ENCODE results near the gene RNF44.
A peak's percentile ranks its signal among the peaks of the same experiment; 100 is the strongest.

The RNF44 gene

DNA sequence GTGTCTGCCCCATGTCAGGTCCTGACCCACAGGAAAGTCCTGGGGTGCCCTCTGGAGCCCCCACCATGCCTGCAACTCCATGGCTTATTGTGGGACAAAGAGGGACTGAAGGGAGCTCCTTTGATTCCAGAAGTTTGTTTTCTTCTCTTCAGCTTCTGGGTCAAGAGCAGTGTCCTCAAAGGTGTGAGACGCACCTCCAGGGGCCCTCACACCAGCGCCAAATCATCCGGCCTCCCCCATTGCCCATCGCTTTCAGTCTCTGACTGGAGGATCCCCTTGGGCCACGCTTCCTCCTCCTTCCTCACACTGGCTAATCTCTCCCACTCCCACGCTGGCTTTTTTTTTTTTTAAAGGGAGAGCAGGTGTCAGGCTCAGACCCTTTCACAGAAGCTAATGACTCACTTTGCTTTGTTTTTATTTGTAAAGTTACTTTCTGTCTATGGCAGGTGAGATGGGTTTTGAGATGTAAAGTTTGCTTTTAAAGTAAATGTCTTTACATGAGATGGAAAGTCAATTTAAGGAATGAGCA is 28.6 kb upstream of the RNF44 start:
- DNase-seq (ENCODE audit: low read depth): no peak
- TF ChIP-seq, protein P1, sequence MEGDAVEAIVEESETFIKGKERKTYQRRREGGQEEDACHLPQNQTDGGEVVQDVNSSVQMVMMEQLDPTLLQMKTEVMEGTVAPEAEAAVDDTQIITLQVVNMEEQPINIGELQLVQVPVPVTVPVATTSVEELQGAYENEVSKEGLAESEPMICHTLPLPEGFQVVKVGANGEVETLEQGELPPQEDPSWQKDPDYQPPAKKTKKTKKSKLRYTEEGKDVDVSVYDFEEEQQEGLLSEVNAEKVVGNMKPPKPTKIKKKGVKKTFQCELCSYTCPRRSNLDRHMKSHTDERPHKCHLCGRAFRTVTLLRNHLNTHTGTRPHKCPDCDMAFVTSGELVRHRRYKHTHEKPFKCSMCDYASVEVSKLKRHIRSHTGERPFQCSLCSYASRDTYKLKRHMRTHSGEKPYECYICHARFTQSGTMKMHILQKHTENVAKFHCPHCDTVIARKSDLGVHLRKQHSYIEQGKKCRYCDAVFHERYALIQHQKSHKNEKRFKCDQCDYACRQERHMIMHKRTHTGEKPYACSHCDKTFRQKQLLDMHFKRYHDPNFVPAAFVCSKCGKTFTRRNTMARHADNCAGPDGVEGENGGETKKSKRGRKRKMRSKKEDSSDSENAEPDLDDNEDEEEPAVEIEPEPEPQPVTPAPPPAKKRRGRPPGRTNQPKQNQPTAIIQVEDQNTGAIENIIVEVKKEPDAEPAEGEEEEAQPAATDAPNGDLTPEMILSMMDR (conservative IDR thresholded peaks at IDR 0.05; ENCODE audit: low read depth, low read length): no peak
- no peak overlapping the region for H3K4me3 ChIP-seq (ENCODE audit: low read depth, low read length)

- TF ChIP-seq, protein P1 (conservative IDR thresholded peaks at IDR 0.05; ENCODE audit: low read depth, low read length): no peak
- DNase-seq (ENCODE audit: low read depth): no peak
- no peak overlapping the region for H3K4me3 ChIP-seq (ENCODE audit: low read depth, low read length)
These were observed 26.8 kb upstream of the RNF44 start for GRCh38 chr5:176564002-176564401.

DNA sequence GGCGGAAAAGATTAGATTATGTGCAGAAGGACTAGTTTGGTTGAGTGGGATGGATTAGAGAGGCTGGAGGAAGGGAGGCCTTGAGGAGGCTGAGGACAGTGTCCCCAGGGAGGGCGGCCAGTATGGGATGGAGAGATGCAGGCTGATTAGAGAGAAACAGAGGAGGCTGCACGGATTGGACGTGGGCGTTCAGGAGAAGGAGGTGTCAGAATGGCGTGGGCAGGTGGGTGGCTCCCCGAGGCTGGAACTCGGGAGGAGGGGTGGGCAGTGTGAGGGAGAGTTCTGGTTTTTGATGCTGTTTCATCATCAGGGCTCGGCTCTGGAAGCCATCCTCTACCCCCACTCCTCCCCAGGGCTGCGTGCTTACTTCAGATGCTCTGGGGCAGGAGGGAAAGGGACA is 25.0 kb upstream of the RNF44 start:
- TF ChIP-seq, protein P1 (conservative IDR thresholded peaks at IDR 0.05; ENCODE audit: low read depth, low read length): no peak
- no peak for DNase-seq (ENCODE audit: low read depth)
- H3K4me3 ChIP-seq (ENCODE audit: low read depth, low read length): no peak overlapping the region

DNA sequence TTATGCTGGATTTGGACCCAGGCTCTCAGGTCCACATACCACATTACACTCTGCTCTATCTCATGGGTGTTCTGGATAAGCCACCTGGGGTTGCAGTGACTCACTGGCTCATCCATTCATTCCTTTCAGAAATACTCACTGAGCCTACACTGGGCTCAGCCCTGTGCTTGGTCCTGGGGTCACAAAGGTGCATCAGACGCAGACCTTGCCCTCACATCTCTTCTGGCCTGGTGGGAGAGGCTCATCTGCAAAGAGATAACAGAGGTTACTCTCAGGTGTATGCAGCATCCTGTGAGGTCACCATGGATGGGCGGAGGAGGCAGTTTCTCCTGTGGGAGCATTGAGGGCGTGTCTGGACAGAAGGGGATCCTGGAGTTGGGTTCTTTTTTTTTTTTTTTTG is 24.1 kb upstream of the RNF44 start:
- H3K4me3 ChIP-seq (ENCODE audit: low read depth, low read length): no peak overlapping the region
- TF ChIP-seq, protein P1 (conservative IDR thresholded peaks at IDR 0.05; ENCODE audit: low read depth, low read length): no peak
- DNase-seq (ENCODE audit: low read depth): no peak

GRCh38 chr5:176560364-176560763 is 23.2 kb upstream of the RNF44 start:
- TF ChIP-seq, protein P1 (conservative IDR thresholded peaks at IDR 0.05; ENCODE audit: low read depth, low read length): no peak
- DNase-seq (ENCODE audit: low read depth): no peak
- H3K4me3 ChIP-seq (ENCODE audit: low read depth, low read length): no peak overlapping the region

- TF ChIP-seq, protein P1 (conservative IDR thresholded peaks at IDR 0.05; ENCODE audit: low read depth, low read length): peak; percentile 2
- DNase-seq (ENCODE audit: low read depth): no peak
- no peak overlapping the region for H3K4me3 ChIP-seq (ENCODE audit: low read depth, low read length)
These were observed 22.5 kb upstream of the RNF44 start for GRCh38 chr5:176559683-176560082.

- no peak for DNase-seq (ENCODE audit: low read depth)
- no peak overlapping the region for H3K4me3 ChIP-seq (ENCODE audit: low read depth, low read length)
- TF ChIP-seq, protein P1 (conservative IDR thresholded peaks at IDR 0.05; ENCODE audit: low read depth, low read length): no peak
These were observed 20.6 kb upstream of the RNF44 start for GRCh38 chr5:176557846-176558245.
